HCT116 (cell line): ENCODE data around the gene IPP. TPM values are rescaled to one million over a fixed set of nuclear protein-coding genes. Genes with fewer than 3 reads are reported as not detected.

Source experiments
- ATAC-seq: fragments of 200-7000 bp; cut with Tn5 transposase; 2 replicates; pipeline ENCODE4 v1.9.1; 2020; ENCODE audit warnings: mild to moderate bottlenecking, moderate library complexity
- BruUV-seq: library from RNA; stranded (reverse); fragments of 400-500 nt; replicated peaks from 2 replicates; lab custom pipeline; 2021; lab: Mats Ljungman, UMichigan
- CTCF ChIA-PET: fragments of 300-600 bp; sonication (Branson Sonifier 250); formaldehyde crosslinking; loops from one replicate; lab custom pipeline; 2021; ENCODE audit warnings: antibody characterized with exemption; lab: Charles Lee
- POLR2A ChIA-PET: fragments of 300-600, 350-600 bp; sonication (Branson Sonifier 250); formaldehyde crosslinking; loops from one replicate; lab custom pipeline; 2021; ENCODE audit warnings: antibody characterized with exemption; lab: Charles Lee
- RAD21 ChIA-PET, 2 experiments: fragments of 300-600 bp; sonication (Branson Sonifier 250); formaldehyde crosslinking; loops; one replicate each; lab custom pipeline; 2023; ENCODE audit warnings: low total read pairs in 2 of 2; ENCODE audit not compliant: uncharacterized antibody in 2 of 2, unreplicated experiment in 2 of 2, low non-redundant PET in 1 of 2; lab: Charles Lee
- DNase-seq: peaks from one replicate; pipeline ENCODE4 v3.0.0-alpha.2; 2010; ENCODE audit warnings: low read depth, low spot score
- H2AFZ ChIP-seq: fragments of 200-600 bp; shearing (Covaris generic), sonication (generic); 2 replicates; pipeline ENCODE4 v1.6.1; 2017; ENCODE audit warnings: low read depth, mixed run types, mixed read lengths, antibody characterized with exemption, low read length; ENCODE audit not compliant: poor library complexity, severe bottlenecking
- H3K27ac ChIP-seq: 2 replicates; pipeline ENCODE4 v1.5.1; 2012; ENCODE audit warnings: low read depth, low read length
- H3K27me3 ChIP-seq: fragments of 200-600 bp; sonication (generic); 2 replicates; pipeline ENCODE4 v1.6.1; 2016; ENCODE audit warnings: mixed run types, low read length, mixed read lengths; ENCODE audit not compliant: insufficient read depth
- H3K36me3 ChIP-seq, 2 experiments: fragments of 200-500 bp in 1 of 2; fragments of 200-600 bp in 1 of 2; sonication (Bioruptor generic) in 1 of 2; sonication (generic) in 1 of 2; 2 replicates each; pipeline versions ENCODE4 v1.5.1 to v1.6.1; 2014 to 2016; ENCODE audit warnings: low read length in 2 of 2, inconsistent platforms in 1 of 2, mixed read lengths in 1 of 2, mixed run types in 1 of 2; ENCODE audit not compliant: insufficient read depth in 2 of 2, control insufficient read depth in 1 of 2
- H3K4me1 ChIP-seq, 2 experiments: fragments of 200-600 bp in 1 of 2; sonication (generic) in 1 of 2; 2 replicates each; pipeline versions ENCODE4 v1.5.1 to v1.6.1; 2012 to 2017; ENCODE audit warnings: low read length in 2 of 2, inconsistent platforms in 1 of 2, mild to moderate bottlenecking in 1 of 2, mixed read lengths in 1 of 2, mixed run types in 1 of 2, moderate library complexity in 1 of 2; ENCODE audit not compliant: insufficient read depth in 2 of 2, control insufficient read depth in 1 of 2
- H3K4me2 ChIP-seq: fragments of 200-600 bp; sonication (generic); 2 replicates; pipeline ENCODE4 v1.6.1; 2017; ENCODE audit warnings: mixed run types, low read length, mixed read lengths
- H3K4me3 ChIP-seq, 2 experiments: fragments of 200-600 bp in 1 of 2; sonication (generic) in 1 of 2; replicated peaks in 1 of 2; 2 replicates each; pipeline ENCODE4 v1.5.1; 2011 to 2016; ENCODE audit warnings: low read length in 2 of 2, control low read depth in 1 of 2, low read depth in 1 of 2, mild to moderate bottlenecking in 1 of 2, mixed read lengths in 1 of 2, mixed run types in 1 of 2
- H3K79me2 ChIP-seq: fragments of 200-600 bp; sonication (generic); 2 replicates; pipeline ENCODE4 v1.6.1; 2017; ENCODE audit warnings: mild to moderate bottlenecking, mixed run types, low read length, moderate library complexity, mixed read lengths; ENCODE audit not compliant: insufficient read depth
- H3K9ac ChIP-seq: fragments of 200-600 bp; sonication (generic); 2 replicates; pipeline ENCODE4 v1.6.1; 2016; ENCODE audit warnings: low read length, mixed read lengths
- H3K9me2 ChIP-seq: fragments of 200-600 bp; sonication (generic), shearing (Covaris generic); 2 replicates; pipeline ENCODE4 v1.6.1; 2017; ENCODE audit warnings: mixed run types, mild to moderate bottlenecking, moderate library complexity; ENCODE audit not compliant: insufficient read depth
- H3K9me3 ChIP-seq, 2 experiments: fragments of 200-500 bp in 1 of 2; fragments of 200-600 bp in 1 of 2; sonication (Bioruptor generic) in 1 of 2; sonication (generic) in 1 of 2; 2 replicates each; pipeline ENCODE4 v1.6.1; 2014 to 2017; ENCODE audit warnings: low read length in 2 of 2, mixed read lengths in 2 of 2, inconsistent platforms in 1 of 2, low read depth in 1 of 2, mild to moderate bottlenecking in 1 of 2, mixed run types in 1 of 2, moderate library complexity in 1 of 2; ENCODE audit not compliant: control insufficient read depth in 1 of 2, insufficient read depth in 1 of 2
- H4K20me1 ChIP-seq: fragments of 200-600 bp; sonication (generic), shearing (Covaris generic); 2 replicates; pipeline ENCODE4 v1.6.1; 2017; ENCODE audit warnings: mixed run types, mild to moderate bottlenecking, moderate library complexity; ENCODE audit not compliant: insufficient read depth
- ATF3 ChIP-seq: IDR thresholded peaks from 2 replicates; pipeline ENCODE4 v1.6.1; 2012
- EGR1 ChIP-seq: IDR thresholded peaks from 2 replicates; pipeline ENCODE4 v1.6.1; 2012; ENCODE audit warnings: low read depth
- ELF1 ChIP-seq: IDR thresholded peaks from 2 replicates; pipeline ENCODE4 v1.6.1; 2012; ENCODE audit warnings: low read depth, borderline replicate concordance
- FOSL1 ChIP-seq: IDR thresholded peaks from 2 replicates; pipeline ENCODE4 v1.6.1; 2012; ENCODE audit warnings: low read depth
- intact Hi-C: fragments of 100-400 bp; cut with micrococcal nuclease; formaldehyde crosslinking; loops from 2 replicates; pipeline ENCODE4 v1.10.0; 2022
- total RNA-seq: library from RNA; stranded (reverse); gene quantifications from one replicate; pipeline ENCODE4 v1.2.1, GENCODE V29; 2021; ENCODE audit not compliant: unreplicated experiment
- TF ChIP-seq, protein P1 (sequence below): IDR thresholded peaks from 2 replicates; pipeline ENCODE4 v1.6.1; 2012
- TF ChIP-seq, protein P2 (sequence below): IDR thresholded peaks from 2 replicates; pipeline ENCODE4 v1.6.1; 2012; ENCODE audit warnings: low read depth

IPP gene
- total RNA-seq, 1 experiment from 2014 or later = 13.8 TPM

- H3K27ac ChIP-seq = no peak overlapping the region
- H3K4me2 ChIP-seq = no peak overlapping the region
- BruUV-seq = no TSS peak
- H3K4me3 ChIP-seq = no peak overlapping the region
- ChIA-PET CTCF (no interaction called here), RAD21 (no interaction called here), POLR2A (no interaction called here)
- no peaks in the 10 kb centered on the region for H3K27me3 ChIP-seq
- no peaks in the 10 kb centered on the region for H3K9me3 ChIP-seq
- no peak for DNase-seq
- ATAC-seq = no peak
- TF ChIP-seq EGR1 = no peak
- TF ChIP-seq, protein P1, sequence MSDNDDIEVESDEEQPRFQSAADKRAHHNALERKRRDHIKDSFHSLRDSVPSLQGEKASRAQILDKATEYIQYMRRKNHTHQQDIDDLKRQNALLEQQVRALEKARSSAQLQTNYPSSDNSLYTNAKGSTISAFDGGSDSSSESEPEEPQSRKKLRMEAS = no peak
- TF ChIP-seq, protein P2, sequence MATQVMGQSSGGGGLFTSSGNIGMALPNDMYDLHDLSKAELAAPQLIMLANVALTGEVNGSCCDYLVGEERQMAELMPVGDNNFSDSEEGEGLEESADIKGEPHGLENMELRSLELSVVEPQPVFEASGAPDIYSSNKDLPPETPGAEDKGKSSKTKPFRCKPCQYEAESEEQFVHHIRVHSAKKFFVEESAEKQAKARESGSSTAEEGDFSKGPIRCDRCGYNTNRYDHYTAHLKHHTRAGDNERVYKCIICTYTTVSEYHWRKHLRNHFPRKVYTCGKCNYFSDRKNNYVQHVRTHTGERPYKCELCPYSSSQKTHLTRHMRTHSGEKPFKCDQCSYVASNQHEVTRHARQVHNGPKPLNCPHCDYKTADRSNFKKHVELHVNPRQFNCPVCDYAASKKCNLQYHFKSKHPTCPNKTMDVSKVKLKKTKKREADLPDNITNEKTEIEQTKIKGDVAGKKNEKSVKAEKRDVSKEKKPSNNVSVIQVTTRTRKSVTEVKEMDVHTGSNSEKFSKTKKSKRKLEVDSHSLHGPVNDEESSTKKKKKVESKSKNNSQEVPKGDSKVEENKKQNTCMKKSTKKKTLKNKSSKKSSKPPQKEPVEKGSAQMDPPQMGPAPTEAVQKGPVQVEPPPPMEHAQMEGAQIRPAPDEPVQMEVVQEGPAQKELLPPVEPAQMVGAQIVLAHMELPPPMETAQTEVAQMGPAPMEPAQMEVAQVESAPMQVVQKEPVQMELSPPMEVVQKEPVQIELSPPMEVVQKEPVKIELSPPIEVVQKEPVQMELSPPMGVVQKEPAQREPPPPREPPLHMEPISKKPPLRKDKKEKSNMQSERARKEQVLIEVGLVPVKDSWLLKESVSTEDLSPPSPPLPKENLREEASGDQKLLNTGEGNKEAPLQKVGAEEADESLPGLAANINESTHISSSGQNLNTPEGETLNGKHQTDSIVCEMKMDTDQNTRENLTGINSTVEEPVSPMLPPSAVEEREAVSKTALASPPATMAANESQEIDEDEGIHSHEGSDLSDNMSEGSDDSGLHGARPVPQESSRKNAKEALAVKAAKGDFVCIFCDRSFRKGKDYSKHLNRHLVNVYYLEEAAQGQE = no peak
- no peaks in the 10 kb centered on the region for H3K4me1 ChIP-seq
- H2AFZ ChIP-seq = no peak overlapping the region
- no peak overlapping the region for H3K9ac ChIP-seq
- peaks cover 97% of the 10 kb centered on the region for H3K79me2 ChIP-seq
- H3K9me2 ChIP-seq = no peaks in the 10 kb centered on the region
- 0 out of 4 replicates have a peak, but pooled peaks cover 0 to 6% of the 10 kb centered on the region in 2 experiments for H3K36me3 ChIP-seq
- intact Hi-C loops = no loop called here
- H4K20me1 ChIP-seq = peaks cover 5% of the 10 kb centered on the region; the same call in 1 of the 2 replicates
Measured at GRCh38 chr1:45679123-45679522, 71.3 kb downstream of the IPP start.

- POLR2A ChIA-PET = no interaction called here
- no TSS peak for BruUV-seq
Measured at GRCh38 chr1:45678489-45678888, 72.0 kb downstream of the IPP start.

More at GRCh38 chr1:45678489-45678888, 72.0 kb downstream of the IPP start:
- H3K4me3 ChIP-seq = no peak overlapping the region
- no peak for TF ChIP-seq ATF3
- no peak for TF ChIP-seq ELF1
- TF ChIP-seq FOSL1 = no peak
- H3K27ac ChIP-seq = no peak overlapping the region
- H3K9me3 ChIP-seq = no peaks in the 10 kb centered on the region
- H3K9me2 ChIP-seq = no peaks in the 10 kb centered on the region
- no peak for DNase-seq
- intact Hi-C loops = no loop called here
- CTCF ChIA-PET = no interaction called here
- no peaks in the 10 kb centered on the region for H3K27me3 ChIP-seq
- H2AFZ ChIP-seq = no peak overlapping the region
- H3K79me2 ChIP-seq = peaks cover 97% of the 10 kb centered on the region
- RAD21 ChIA-PET = no interaction called here
- 0 out of 4 replicates have a peak, but pooled peaks cover 0 to 7% of the 10 kb centered on the region in 2 experiments for H3K36me3 ChIP-seq
- H3K4me2 ChIP-seq = no peak overlapping the region
- no peak for ATAC-seq
- H4K20me1 ChIP-seq = peaks cover 5% of the 10 kb centered on the region; the same call in 1 of the 2 replicates
- no peak overlapping the region for H3K9ac ChIP-seq
- no peaks in the 10 kb centered on the region for H3K4me1 ChIP-seq
